IMR-90 (cell line): Measurements from ENCODE around the gene AGAP1. TPM values are rescaled to one million over a fixed set of nuclear protein-coding genes. Genes with fewer than 3 reads are reported as not detected.

Experiments used
- ATAC-seq: fragments of 200-7000 bp; cut with Tn5 transposase; 2 replicates; pipeline ENCODE4 v1.9.1; 2020; ENCODE audit warnings: low read depth, mild to moderate bottlenecking, moderate library complexity
- BruUV-seq: library from RNA; stranded (reverse); fragments of 400-500 nt; replicated peaks from 2 replicates; lab custom pipeline; 2021; lab: Mats Ljungman, UMichigan
- CTCF ChIA-PET: fragments of 300-600 bp; formaldehyde crosslinking; extraction: SDS; loops from one replicate; lab custom pipeline; 2021; ENCODE audit warnings: antibody characterized with exemption; lab: Yijun Ruan, JAX
- POLR2A ChIA-PET: fragments of 300-600 bp; sonication (Branson Sonifier 250); formaldehyde crosslinking; loops from one replicate; lab custom pipeline; 2022; ENCODE audit warnings: antibody characterized with exemption; ENCODE audit not compliant: unreplicated experiment; lab: Charles Lee
- DNase-seq: peaks from one replicate; pipeline ENCODE4 v3.0.0; 2013
- H2AFZ ChIP-seq: replicated peaks from 2 replicates; pipeline ENCODE3; 2013; ENCODE audit warnings: low read length, mild to moderate bottlenecking; ENCODE audit not compliant: poor library complexity
- H2AK5ac ChIP-seq: 2 replicates; pipeline ENCODE4 v1.6.1; 2013; ENCODE audit warnings: low read depth, low read length, inconsistent platforms
- H2AK9ac ChIP-seq: replicated peaks from 2 replicates; pipeline ENCODE3; 2013; ENCODE audit warnings: mild to moderate bottlenecking, low read depth, low read length, moderate library complexity; ENCODE audit not compliant: poor library complexity
- H2BK120ac ChIP-seq: 2 replicates; pipeline ENCODE4 v1.6.1; 2013; ENCODE audit warnings: low read depth, low read length, inconsistent platforms
- H2BK15ac ChIP-seq: 3 replicates; pipeline ENCODE4 v1.6.1; 2013; ENCODE audit warnings: low read depth, low read length, inconsistent platforms
- H2BK20ac ChIP-seq: 2 replicates; pipeline ENCODE4 v1.6.1; 2013; ENCODE audit warnings: low read depth, mild to moderate bottlenecking, inconsistent platforms, low read length, moderate library complexity
- H2BK5ac ChIP-seq: 2 replicates; pipeline ENCODE4 v1.6.1; 2013; ENCODE audit warnings: mild to moderate bottlenecking, low read depth, low read length, inconsistent platforms; ENCODE audit not compliant: poor library complexity, severe bottlenecking
- H3K14ac ChIP-seq: replicated peaks from 2 replicates; pipeline ENCODE4 v1.6.1; 2013; ENCODE audit warnings: low read depth, low read length, inconsistent platforms
- H3K18ac ChIP-seq: 2 replicates; pipeline ENCODE4 v1.6.1; 2013; ENCODE audit warnings: low read depth, low read length, control low read depth
- H3K23ac ChIP-seq: 2 replicates; pipeline ENCODE4 v1.6.1; 2013; ENCODE audit warnings: low read depth, low read length, inconsistent platforms
- H3K27ac ChIP-seq: 2 replicates; pipeline ENCODE4 v1.5.1; 2013; ENCODE audit warnings: mild to moderate bottlenecking, control low read depth, low read length; ENCODE audit not compliant: insufficient read depth
- H3K27me3 ChIP-seq: 2 replicates; pipeline ENCODE4 v1.6.1; 2013; ENCODE audit warnings: low read length; ENCODE audit not compliant: control insufficient read depth, insufficient read depth
- H3K36me3 ChIP-seq: 2 replicates; pipeline ENCODE4 v1.6.1; 2013; ENCODE audit warnings: low read length, mixed read lengths; ENCODE audit not compliant: control insufficient read depth, insufficient read depth
- H3K4ac ChIP-seq: 2 replicates; pipeline ENCODE4 v1.6.1; 2013; ENCODE audit warnings: low read depth, low read length, inconsistent platforms
- H3K4me1 ChIP-seq: 2 replicates; pipeline ENCODE4 v1.6.1; 2013; ENCODE audit warnings: low read length, mixed read lengths; ENCODE audit not compliant: control insufficient read depth, insufficient read depth
- H3K4me2 ChIP-seq: 2 replicates; pipeline ENCODE4 v1.6.1; 2013; ENCODE audit warnings: low read depth, mild to moderate bottlenecking, control low read depth, low read length, moderate library complexity
- H3K4me3 ChIP-seq: 2 replicates; pipeline ENCODE4 v1.5.1; 2013; ENCODE audit warnings: low read depth, mild to moderate bottlenecking, control low read depth, low read length, moderate library complexity; ENCODE audit not compliant: insufficient read depth
- H3K56ac ChIP-seq: 2 replicates; pipeline ENCODE4 v1.6.1; 2013; ENCODE audit warnings: low read length, inconsistent platforms; ENCODE audit not compliant: insufficient read depth; ENCODE audit errors: extremely low read depth
- H3K79me1 ChIP-seq, 2 experiments: 2 replicates each; pipeline ENCODE4 v1.6.1; 2013; ENCODE audit warnings: low read length in 2 of 2, inconsistent platforms in 1 of 2, low read depth in 1 of 2
- H3K9ac ChIP-seq: 2 replicates; pipeline ENCODE4 v1.6.1; 2013; ENCODE audit warnings: low read depth, low read length, control low read depth
- H3K9me1 ChIP-seq: 2 replicates; pipeline ENCODE4 v1.6.1; 2013; ENCODE audit warnings: low read length, inconsistent platforms; ENCODE audit not compliant: insufficient read depth
- H3K9me3 ChIP-seq: 2 replicates; pipeline ENCODE4 v1.6.1; 2013; ENCODE audit warnings: low read length; ENCODE audit not compliant: control insufficient read depth, insufficient read depth
- H4K20me1 ChIP-seq: 2 replicates; pipeline ENCODE4 v1.6.1; 2013; ENCODE audit warnings: low read length, inconsistent platforms; ENCODE audit not compliant: insufficient read depth
- H4K5ac ChIP-seq: 2 replicates; pipeline ENCODE4 v1.6.1; 2013; ENCODE audit warnings: mild to moderate bottlenecking, low read depth, low read length, control low read depth
- H4K8ac ChIP-seq, 2 experiments: 2 replicates each; pipeline ENCODE4 v1.6.1; 2013; ENCODE audit warnings: low read depth in 2 of 2, low read length in 2 of 2, control low read depth in 1 of 2, inconsistent platforms in 1 of 2
- H4K91ac ChIP-seq: 2 replicates; pipeline ENCODE4 v1.6.1; 2013; ENCODE audit warnings: low read depth, low read length, inconsistent platforms; ENCODE audit not compliant: insufficient read depth
- BHLHE40 ChIP-seq: fragments of 150-350 bp; IDR thresholded peaks from 2 replicates; pipeline ENCODE4 v1.6.1; 2016; ENCODE audit warnings: mild to moderate bottlenecking, low read depth, low read length
- CEBPB ChIP-seq: IDR thresholded peaks from 2 replicates; pipeline ENCODE4 v1.6.1; 2012; ENCODE audit warnings: low read depth, low read length, improper control_type of control experiment
- CHD1 ChIP-seq: IDR thresholded peaks from 2 replicates; pipeline ENCODE4 v1.6.1; 2012; ENCODE audit warnings: low read depth, low read length, improper control_type of control experiment
- FOS ChIP-seq: fragments of 150-350 bp; IDR thresholded peaks from 2 replicates; pipeline ENCODE4 v1.6.1; 2016; ENCODE audit warnings: low read depth, low read length
- MAFK ChIP-seq: IDR thresholded peaks from 2 replicates; pipeline ENCODE4 v1.6.1; 2012; ENCODE audit warnings: low read depth, low read length, improper control_type of control experiment
- MAZ ChIP-seq: IDR thresholded peaks from 2 replicates; pipeline ENCODE4 v1.6.1; 2012; ENCODE audit warnings: low read depth, mild to moderate bottlenecking, low read length, improper control_type of control experiment, moderate library complexity, borderline replicate concordance
- MXI1 ChIP-seq: IDR thresholded peaks from 2 replicates; pipeline ENCODE4 v1.6.1; 2012; ENCODE audit warnings: low read depth, mild to moderate bottlenecking, low read length, moderate library complexity, borderline replicate concordance
- NFE2L2 ChIP-seq: fragments of 150-350 bp; IDR thresholded peaks from 2 replicates; pipeline ENCODE4 v1.6.1; 2016; ENCODE audit warnings: low read depth, mild to moderate bottlenecking, low read length
- POLR2A ChIP-seq: IDR thresholded peaks from 2 replicates; pipeline ENCODE4 v1.6.1; 2012; ENCODE audit warnings: mild to moderate bottlenecking, low read depth, low read length
- RAD21 ChIP-seq: IDR thresholded peaks from 2 replicates; pipeline ENCODE4 v1.6.1; 2012; ENCODE audit warnings: low read length, improper control_type of control experiment
- RCOR1 ChIP-seq: IDR thresholded peaks from 2 replicates; pipeline ENCODE4 v1.6.1; 2012; ENCODE audit warnings: mild to moderate bottlenecking, low read length, improper control_type of control experiment; ENCODE audit not compliant: insufficient replicate concordance
- RFX5 ChIP-seq: IDR thresholded peaks from 2 replicates; pipeline ENCODE4 v1.8.0; 2012; ENCODE audit warnings: low read depth, mild to moderate bottlenecking, low read length, moderate library complexity
- SMC3 ChIP-seq: fragments of 150-350 bp; IDR thresholded peaks from 2 replicates; pipeline ENCODE4 v1.6.1; 2016; ENCODE audit warnings: low read depth, mild to moderate bottlenecking, antibody characterized with exemption, low read length, moderate library complexity
- WGBS, 2 experiments: methylation state at CpG; one replicate each; pipeline versions ENCODE4 v1.1.5 to v1.1.7; 2013; ENCODE audit warnings: missing lambda C conversion rate in 2 of 2; ENCODE audit not compliant: insufficient read length in 1 of 2; ENCODE audit errors: extremely low coverage in 2 of 2; 5-methylcytosine and 5-hydroxymethylcytosine counted together
- dilution Hi-C: fragments of 300-500 bp; cut with HindIII; formaldehyde crosslinking; loops from one replicate; pipeline ENCODE4 v1.14.3; 2018; ENCODE audit warnings: low sequenced_read_pairs; ENCODE audit not compliant: unreplicated experiment
- in situ Hi-C: fragments of 300-500 bp; cut with MboI; formaldehyde crosslinking; loops from 3 replicates; pipeline ENCODE4 v1.14.3; 2019; ENCODE audit warnings: low sequenced_read_pairs, inconsistent platforms, mixed read lengths
- intact Hi-C: fragments of 100-400 bp; cut with micrococcal nuclease; formaldehyde crosslinking; loops from 2 replicates; pipeline ENCODE4 v1.10.0; 2022
- polyA plus RNA-seq, 3 experiments: library from polyadenylated mRNA; depleted of rRNA; stranded (reverse); fragments of >200 nt; gene quantifications; 2 replicates each; pipeline ENCODE4 v1.2.3, GENCODE V29; 2012; ENCODE audit warnings: low replicate concordance in 1 of 3
- total RNA-seq: library from RNA; depleted of rRNA; stranded (reverse); fragments of >200 nt; gene quantifications from 2 replicates; pipeline ENCODE4 v1.2.3, GENCODE V29; 2012
- TF ChIP-seq, protein P1 (sequence below): fragments of 150-350 bp; IDR thresholded peaks from 2 replicates; pipeline ENCODE4 v1.6.1; 2016; ENCODE audit warnings: low read depth, mild to moderate bottlenecking, low read length, moderate library complexity, borderline replicate concordance
- TF ChIP-seq, protein P2 (sequence below): conservative IDR thresholded peaks from 2 replicates; pipeline ENCODE4 v1.5.1; 2012; ENCODE audit warnings: mild to moderate bottlenecking, low read depth, low read length, improper control_type of control experiment
- TF ChIP-seq, protein P3 (sequence below): fragments of 150-350 bp; IDR thresholded peaks from 2 replicates; pipeline ENCODE4 v1.6.1; 2017; ENCODE audit warnings: mild to moderate bottlenecking, antibody characterized with exemption, low read length, low read depth

The AGAP1 gene
- total and polyA plus RNA-seq, 2 of the 4 experiments (the other 2 are of a cell fraction) = 15.1 to 16.4 TPM

DNA sequence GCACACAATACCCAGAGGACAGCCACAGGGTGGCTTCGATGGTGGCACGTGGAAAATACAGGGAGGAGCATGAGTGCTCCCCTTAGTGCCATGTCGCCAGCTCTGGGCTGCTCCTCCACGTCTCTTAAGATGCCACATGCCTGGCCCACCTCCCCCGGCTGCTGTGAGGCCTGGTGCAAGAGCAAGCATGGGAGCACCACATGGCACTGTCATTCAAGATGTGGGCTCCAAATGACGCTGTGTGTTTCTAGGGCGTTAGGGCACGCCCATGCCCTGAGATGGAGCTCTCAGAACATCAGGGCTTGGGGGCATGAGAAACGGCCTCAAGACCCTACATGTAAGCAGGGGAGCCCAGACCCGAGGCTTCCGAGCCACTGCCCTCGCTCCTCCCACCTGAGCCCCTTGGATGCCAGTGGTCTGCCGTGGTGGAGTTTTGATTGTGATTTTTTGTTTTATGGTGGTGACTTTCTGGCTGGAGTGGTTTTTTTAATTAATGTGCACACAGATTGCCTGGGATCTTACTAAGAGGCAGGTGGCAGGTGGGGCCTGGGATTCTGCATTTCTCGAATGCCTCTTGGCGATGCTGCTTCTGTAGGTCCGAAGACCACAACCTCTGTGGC lies 435.0 kb downstream of the AGAP1 start:
- ATAC-seq = no peak
- H3K4me2 ChIP-seq = no peak overlapping the region
- H2BK120ac ChIP-seq = no peak overlapping the region
- no peak overlapping the region for H3K14ac ChIP-seq
- H4K20me1 ChIP-seq = peaks cover under 1% of the 10 kb centered on the region; the same call in 1 of the 2 replicates
- dilution Hi-C loops = no loop called here
- no peak overlapping the region for H2BK5ac ChIP-seq
- H3K79me1 ChIP-seq = no peaks in the 10 kb centered on the region
- no peak for DNase-seq
- POLR2A ChIA-PET = no interaction called here
- peaks cover 4% of the 10 kb centered on the region; the same call in 1 of the 2 replicates for H3K36me3 ChIP-seq
- no peak overlapping the region for H3K23ac ChIP-seq
- H4K5ac ChIP-seq = no peak overlapping the region
- no peak for TF ChIP-seq MXI1
- TF ChIP-seq, protein P1, sequence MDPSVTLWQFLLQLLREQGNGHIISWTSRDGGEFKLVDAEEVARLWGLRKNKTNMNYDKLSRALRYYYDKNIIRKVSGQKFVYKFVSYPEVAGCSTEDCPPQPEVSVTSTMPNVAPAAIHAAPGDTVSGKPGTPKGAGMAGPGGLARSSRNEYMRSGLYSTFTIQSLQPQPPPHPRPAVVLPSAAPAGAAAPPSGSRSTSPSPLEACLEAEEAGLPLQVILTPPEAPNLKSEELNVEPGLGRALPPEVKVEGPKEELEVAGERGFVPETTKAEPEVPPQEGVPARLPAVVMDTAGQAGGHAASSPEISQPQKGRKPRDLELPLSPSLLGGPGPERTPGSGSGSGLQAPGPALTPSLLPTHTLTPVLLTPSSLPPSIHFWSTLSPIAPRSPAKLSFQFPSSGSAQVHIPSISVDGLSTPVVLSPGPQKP = no peak
- TF ChIP-seq RAD21 = no peak
- TF ChIP-seq SMC3 = no peak
- no peak for TF ChIP-seq FOS
- TF ChIP-seq BHLHE40 = no peak
- TF ChIP-seq MAZ = no peak
- TF ChIP-seq MAFK = no peak
- TF ChIP-seq, protein P2, sequence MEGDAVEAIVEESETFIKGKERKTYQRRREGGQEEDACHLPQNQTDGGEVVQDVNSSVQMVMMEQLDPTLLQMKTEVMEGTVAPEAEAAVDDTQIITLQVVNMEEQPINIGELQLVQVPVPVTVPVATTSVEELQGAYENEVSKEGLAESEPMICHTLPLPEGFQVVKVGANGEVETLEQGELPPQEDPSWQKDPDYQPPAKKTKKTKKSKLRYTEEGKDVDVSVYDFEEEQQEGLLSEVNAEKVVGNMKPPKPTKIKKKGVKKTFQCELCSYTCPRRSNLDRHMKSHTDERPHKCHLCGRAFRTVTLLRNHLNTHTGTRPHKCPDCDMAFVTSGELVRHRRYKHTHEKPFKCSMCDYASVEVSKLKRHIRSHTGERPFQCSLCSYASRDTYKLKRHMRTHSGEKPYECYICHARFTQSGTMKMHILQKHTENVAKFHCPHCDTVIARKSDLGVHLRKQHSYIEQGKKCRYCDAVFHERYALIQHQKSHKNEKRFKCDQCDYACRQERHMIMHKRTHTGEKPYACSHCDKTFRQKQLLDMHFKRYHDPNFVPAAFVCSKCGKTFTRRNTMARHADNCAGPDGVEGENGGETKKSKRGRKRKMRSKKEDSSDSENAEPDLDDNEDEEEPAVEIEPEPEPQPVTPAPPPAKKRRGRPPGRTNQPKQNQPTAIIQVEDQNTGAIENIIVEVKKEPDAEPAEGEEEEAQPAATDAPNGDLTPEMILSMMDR = no peak
- no peak for TF ChIP-seq RFX5
- TF ChIP-seq, protein P3, sequence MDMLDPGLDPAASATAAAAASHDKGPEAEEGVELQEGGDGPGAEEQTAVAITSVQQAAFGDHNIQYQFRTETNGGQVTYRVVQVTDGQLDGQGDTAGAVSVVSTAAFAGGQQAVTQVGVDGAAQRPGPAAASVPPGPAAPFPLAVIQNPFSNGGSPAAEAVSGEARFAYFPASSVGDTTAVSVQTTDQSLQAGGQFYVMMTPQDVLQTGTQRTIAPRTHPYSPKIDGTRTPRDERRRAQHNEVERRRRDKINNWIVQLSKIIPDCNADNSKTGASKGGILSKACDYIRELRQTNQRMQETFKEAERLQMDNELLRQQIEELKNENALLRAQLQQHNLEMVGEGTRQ = no peak
- no peak for TF ChIP-seq RCOR1
- no peak for TF ChIP-seq POLR2A
- TF ChIP-seq CEBPB = no peak
- TF ChIP-seq NFE2L2 = no peak
- TF ChIP-seq CHD1 = no peak
- H2AFZ ChIP-seq = no peak overlapping the region
- H3K56ac ChIP-seq = no peak overlapping the region
- no peak overlapping the region for H2BK15ac ChIP-seq
- in situ Hi-C loops = no loop called here
- H4K91ac ChIP-seq = no peak overlapping the region
- H3K9me1 ChIP-seq = peaks cover 10% of the 10 kb centered on the region; the same call in 1 of the 2 replicates
- BruUV-seq = no TSS peak
- H3K4me3 ChIP-seq = no peak overlapping the region
- H3K18ac ChIP-seq = no peak overlapping the region
- no peak overlapping the region for H3K4ac ChIP-seq
- H3K27ac ChIP-seq = no peak overlapping the region
- no peak overlapping the region for H2AK9ac ChIP-seq
- H3K27me3 ChIP-seq = no peaks in the 10 kb centered on the region
- H3K9me3 ChIP-seq = no peaks in the 10 kb centered on the region
- H4K8ac ChIP-seq = no peak overlapping the region
- 97% methylated on average over 6 of the region's 16 CpGs; no CpG with 5 or more reads in 1 of the 2 experiments for WGBS, 2 experiments
- CTCF ChIA-PET = no interaction called here
- no peaks in the 10 kb centered on the region for H3K4me1 ChIP-seq
- no peak overlapping the region for H2BK20ac ChIP-seq
- no peak overlapping the region for H2AK5ac ChIP-seq
- intact Hi-C loops = no loop called here
- no peak overlapping the region for H3K9ac ChIP-seq
